ENCODE measurements around the gene MED25.

DNA sequence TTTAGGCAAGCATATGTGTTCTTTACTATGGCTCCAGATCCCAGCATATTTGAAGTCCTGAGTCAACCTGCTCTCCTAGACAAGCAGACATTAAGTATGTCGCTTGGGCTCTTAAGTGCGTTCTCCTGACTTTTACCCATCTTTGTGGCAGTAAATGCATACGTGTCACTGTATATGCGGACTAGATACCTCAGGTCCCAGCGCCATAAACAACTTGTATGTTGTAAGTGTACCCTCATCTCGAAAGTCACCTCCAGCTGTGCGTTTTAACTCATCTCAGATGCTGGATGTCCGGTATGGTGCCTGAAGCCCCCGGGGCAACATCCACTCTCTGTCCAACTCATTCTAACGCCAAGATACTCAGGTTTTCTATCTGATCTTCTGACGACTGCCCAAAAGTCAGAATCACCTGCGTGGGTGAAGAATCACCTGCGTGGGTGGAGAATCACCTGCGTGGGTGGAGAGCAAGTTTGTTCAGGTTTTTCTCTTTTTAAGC, 34.6 kb downstream of the MED25 start:
- TF ChIP-seq, protein P1, sequence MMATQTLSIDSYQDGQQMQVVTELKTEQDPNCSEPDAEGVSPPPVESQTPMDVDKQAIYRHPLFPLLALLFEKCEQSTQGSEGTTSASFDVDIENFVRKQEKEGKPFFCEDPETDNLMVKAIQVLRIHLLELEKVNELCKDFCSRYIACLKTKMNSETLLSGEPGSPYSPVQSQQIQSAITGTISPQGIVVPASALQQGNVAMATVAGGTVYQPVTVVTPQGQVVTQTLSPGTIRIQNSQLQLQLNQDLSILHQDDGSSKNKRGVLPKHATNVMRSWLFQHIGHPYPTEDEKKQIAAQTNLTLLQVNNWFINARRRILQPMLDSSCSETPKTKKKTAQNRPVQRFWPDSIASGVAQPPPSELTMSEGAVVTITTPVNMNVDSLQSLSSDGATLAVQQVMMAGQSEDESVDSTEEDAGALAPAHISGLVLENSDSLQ (IDR thresholded peaks at IDR 0.05), result no peak
- TF ChIP-seq FOXK2 (IDR thresholded peaks at IDR 0.05) (no peak), CTBP1 (IDR thresholded peaks at IDR 0.05; ENCODE audit: borderline replicate concordance) (no peak), LEF1 (IDR thresholded peaks at IDR 0.05; ENCODE audit: borderline replicate concordance) (no peak), SP1 (IDR thresholded peaks at IDR 0.05) (no peak), L3MBTL2 (conservative IDR thresholded peaks at IDR 0.05) (no peak), FOXM1 (IDR thresholded peaks at IDR 0.05; ENCODE audit: borderline replicate concordance) (no peak), FOXA1 (IDR thresholded peaks at IDR 0.05) (no peak)
